ENCODE measurements around the gene NFIX. TPM values are rescaled to one million over a fixed set of nuclear protein-coding genes. Genes with fewer than 3 reads are reported as not detected.

NFIX gene
- total and polyA plus RNA-seq, 2 of the 13 experiments (the other 11 are each of a cell fraction or from before 2014, with no cell fraction given): 3.4 to 5.4 TPM

DNA sequence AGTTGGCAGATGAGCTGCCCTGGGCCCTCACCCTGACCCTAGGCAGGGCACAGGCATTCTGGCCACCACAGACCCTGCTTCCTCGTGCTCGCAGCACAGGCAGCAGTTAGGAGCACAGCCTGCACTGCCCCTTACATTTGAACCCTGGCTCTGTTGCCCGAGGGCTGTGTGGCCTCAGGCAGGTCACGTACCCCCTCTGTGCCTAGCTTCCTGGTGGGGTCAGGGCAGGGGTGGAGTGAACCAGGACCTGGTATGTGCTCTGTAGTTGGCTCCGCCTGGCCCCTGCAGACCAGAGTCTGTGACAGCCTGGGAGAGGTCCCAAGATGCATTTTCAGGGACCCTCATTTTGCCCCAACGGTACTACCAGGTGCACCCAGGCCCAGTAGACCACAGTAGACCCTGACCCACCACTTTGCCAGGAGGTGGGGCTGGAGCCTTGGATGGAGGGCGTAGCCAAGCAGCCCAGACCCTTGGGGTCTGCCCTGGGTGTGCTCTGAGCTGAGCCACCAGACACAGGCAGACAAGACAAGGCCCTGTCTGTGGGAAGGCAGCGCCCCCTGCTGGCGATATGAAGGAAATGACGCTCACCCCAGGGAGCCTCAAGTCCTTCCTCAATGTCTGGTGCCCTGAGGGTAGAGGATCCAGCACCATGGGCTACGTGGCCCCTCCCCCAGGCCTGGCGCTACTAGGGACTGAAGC, 98.3 kb downstream of the NFIX start (continued):
- 0 out of 2 replicates have a peak, but pooled peaks have one; percentile 26 for TF ChIP-seq THAP11 (CRISPR knock-in tag; IDR thresholded peaks at IDR 0.05)
- no peak for TF ChIP-seq ZFP36L1 (CRISPR knock-in tag; IDR thresholded peaks at IDR 0.05)
- TF ChIP-seq ZNF446 (CRISPR knock-in tag; IDR thresholded peaks at IDR 0.05): no peak
- TF ChIP-seq, protein P1, sequence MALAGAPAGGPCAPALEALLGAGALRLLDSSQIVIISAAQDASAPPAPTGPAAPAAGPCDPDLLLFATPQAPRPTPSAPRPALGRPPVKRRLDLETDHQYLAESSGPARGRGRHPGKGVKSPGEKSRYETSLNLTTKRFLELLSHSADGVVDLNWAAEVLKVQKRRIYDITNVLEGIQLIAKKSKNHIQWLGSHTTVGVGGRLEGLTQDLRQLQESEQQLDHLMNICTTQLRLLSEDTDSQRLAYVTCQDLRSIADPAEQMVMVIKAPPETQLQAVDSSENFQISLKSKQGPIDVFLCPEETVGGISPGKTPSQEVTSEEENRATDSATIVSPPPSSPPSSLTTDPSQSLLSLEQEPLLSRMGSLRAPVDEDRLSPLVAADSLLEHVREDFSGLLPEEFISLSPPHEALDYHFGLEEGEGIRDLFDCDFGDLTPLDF (CRISPR knock-in tag; IDR thresholded peaks at IDR 0.05): no peak
- TF ChIP-seq GATAD1 (CRISPR knock-in tag; IDR thresholded peaks at IDR 0.05): peak; percentile 36; the same call in 1 of the 2 replicates
- no peak for TF ChIP-seq RBAK (CRISPR knock-in tag; IDR thresholded peaks at IDR 0.05)
- TF ChIP-seq, protein P2, sequence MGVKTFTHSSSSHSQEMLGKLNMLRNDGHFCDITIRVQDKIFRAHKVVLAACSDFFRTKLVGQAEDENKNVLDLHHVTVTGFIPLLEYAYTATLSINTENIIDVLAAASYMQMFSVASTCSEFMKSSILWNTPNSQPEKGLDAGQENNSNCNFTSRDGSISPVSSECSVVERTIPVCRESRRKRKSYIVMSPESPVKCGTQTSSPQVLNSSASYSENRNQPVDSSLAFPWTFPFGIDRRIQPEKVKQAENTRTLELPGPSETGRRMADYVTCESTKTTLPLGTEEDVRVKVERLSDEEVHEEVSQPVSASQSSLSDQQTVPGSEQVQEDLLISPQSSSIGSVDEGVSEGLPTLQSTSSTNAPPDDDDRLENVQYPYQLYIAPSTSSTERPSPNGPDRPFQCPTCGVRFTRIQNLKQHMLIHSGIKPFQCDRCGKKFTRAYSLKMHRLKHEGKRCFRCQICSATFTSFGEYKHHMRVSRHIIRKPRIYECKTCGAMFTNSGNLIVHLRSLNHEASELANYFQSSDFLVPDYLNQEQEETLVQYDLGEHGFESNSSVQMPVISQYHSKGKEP (CRISPR knock-in tag; IDR thresholded peaks at IDR 0.05): no peak
- TF ChIP-seq POGZ (CRISPR knock-in tag; IDR thresholded peaks at IDR 0.05): no peak
- TF ChIP-seq ZNF350 (CRISPR knock-in tag; IDR thresholded peaks at IDR 0.05; ENCODE audit: borderline replicate concordance, low read depth): 0 out of 2 replicates have a peak, but pooled peaks have one; percentile 59
- TF ChIP-seq ZNF232 (CRISPR knock-in tag; IDR thresholded peaks at IDR 0.05; ENCODE audit: borderline replicate concordance): no peak
- TF ChIP-seq, protein P3, sequence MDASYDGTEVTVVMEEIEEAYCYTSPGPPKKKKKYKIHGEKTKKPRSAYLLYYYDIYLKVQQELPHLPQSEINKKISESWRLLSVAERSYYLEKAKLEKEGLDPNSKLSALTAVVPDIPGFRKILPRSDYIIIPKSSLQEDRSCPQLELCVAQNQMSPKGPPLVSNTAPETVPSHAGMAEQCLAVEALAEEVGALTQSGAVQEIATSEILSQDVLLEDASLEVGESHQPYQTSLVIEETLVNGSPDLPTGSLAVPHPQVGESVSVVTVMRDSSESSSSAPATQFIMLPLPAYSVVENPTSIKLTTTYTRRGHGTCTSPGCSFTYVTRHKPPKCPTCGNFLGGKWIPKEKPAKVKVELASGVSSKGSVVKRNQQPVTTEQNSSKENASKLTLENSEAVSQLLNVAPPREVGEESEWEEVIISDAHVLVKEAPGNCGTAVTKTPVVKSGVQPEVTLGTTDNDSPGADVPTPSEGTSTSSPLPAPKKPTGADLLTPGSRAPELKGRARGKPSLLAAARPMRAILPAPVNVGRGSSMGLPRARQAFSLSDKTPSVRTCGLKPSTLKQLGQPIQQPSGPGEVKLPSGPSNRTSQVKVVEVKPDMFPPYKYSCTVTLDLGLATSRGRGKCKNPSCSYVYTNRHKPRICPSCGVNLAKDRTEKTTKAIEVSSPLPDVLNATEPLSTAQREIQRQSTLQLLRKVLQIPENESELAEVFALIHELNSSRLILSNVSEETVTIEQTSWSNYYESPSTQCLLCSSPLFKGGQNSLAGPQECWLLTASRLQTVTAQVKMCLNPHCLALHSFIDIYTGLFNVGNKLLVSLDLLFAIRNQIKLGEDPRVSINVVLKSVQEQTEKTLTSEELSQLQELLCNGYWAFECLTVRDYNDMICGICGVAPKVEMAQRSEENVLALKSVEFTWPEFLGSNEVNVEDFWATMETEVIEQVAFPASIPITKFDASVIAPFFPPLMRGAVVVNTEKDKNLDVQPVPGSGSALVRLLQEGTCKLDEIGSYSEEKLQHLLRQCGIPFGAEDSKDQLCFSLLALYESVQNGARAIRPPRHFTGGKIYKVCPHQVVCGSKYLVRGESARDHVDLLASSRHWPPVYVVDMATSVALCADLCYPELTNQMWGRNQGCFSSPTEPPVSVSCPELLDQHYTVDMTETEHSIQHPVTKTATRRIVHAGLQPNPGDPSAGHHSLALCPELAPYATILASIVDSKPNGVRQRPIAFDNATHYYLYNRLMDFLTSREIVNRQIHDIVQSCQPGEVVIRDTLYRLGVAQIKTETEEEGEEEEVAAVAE (CRISPR knock-in tag; IDR thresholded peaks at IDR 0.05; ENCODE audit: borderline replicate concordance): no peak
- TF ChIP-seq NR3C1 (CRISPR knock-in tag; IDR thresholded peaks at IDR 0.05): no peak
- TF ChIP-seq YEATS2 (CRISPR knock-in tag; IDR thresholded peaks at IDR 0.05; ENCODE audit: borderline replicate concordance): peak; percentile 19; the same call in 1 of the 2 replicates
- TF ChIP-seq, protein P4, sequence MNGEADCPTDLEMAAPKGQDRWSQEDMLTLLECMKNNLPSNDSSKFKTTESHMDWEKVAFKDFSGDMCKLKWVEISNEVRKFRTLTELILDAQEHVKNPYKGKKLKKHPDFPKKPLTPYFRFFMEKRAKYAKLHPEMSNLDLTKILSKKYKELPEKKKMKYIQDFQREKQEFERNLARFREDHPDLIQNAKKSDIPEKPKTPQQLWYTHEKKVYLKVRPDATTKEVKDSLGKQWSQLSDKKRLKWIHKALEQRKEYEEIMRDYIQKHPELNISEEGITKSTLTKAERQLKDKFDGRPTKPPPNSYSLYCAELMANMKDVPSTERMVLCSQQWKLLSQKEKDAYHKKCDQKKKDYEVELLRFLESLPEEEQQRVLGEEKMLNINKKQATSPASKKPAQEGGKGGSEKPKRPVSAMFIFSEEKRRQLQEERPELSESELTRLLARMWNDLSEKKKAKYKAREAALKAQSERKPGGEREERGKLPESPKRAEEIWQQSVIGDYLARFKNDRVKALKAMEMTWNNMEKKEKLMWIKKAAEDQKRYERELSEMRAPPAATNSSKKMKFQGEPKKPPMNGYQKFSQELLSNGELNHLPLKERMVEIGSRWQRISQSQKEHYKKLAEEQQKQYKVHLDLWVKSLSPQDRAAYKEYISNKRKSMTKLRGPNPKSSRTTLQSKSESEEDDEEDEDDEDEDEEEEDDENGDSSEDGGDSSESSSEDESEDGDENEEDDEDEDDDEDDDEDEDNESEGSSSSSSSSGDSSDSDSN (CRISPR knock-in tag; IDR thresholded peaks at IDR 0.05): 0 out of 2 replicates have a peak, but pooled peaks have one; percentile 21
- peak; percentile 93 for TF ChIP-seq RAD21 (CRISPR knock-in tag; IDR thresholded peaks at IDR 0.05)
- no peak for TF ChIP-seq JDP2 (CRISPR knock-in tag; IDR thresholded peaks at IDR 0.05; ENCODE audit: borderline replicate concordance)
- TF ChIP-seq TEAD3 (CRISPR knock-in tag; optimal IDR thresholded peaks at IDR 0.05; ENCODE audit: borderline replicate concordance): peak; percentile 25
- TF ChIP-seq ZNF337 (CRISPR knock-in tag; IDR thresholded peaks at IDR 0.05; ENCODE audit: borderline replicate concordance, low read depth): no peak
- TF ChIP-seq, protein P5, sequence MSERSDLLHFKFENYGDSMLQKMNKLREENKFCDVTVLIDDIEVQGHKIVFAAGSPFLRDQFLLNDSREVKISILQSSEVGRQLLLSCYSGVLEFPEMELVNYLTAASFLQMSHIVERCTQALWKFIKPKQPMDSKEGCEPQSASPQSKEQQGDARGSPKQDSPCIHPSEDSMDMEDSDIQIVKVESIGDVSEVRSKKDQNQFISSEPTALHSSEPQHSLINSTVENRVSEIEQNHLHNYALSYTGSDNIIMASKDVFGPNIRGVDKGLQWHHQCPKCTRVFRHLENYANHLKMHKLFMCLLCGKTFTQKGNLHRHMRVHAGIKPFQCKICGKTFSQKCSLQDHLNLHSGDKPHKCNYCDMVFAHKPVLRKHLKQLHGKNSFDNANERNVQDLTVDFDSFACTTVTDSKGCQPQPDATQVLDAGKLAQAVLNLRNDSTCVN (CRISPR knock-in tag; IDR thresholded peaks at IDR 0.05; ENCODE audit: borderline replicate concordance): 0 out of 2 replicates have a peak, but pooled peaks have one; percentile 16
